Caco-2 (cell line): Measurements from ENCODE around the gene MC1R. TPM values are rescaled to one million over a fixed set of nuclear protein-coding genes. Genes with fewer than 3 reads are reported as not detected.

Experiments used
- BruUV-seq: library from RNA; stranded (reverse); fragments of 400-500 nt; replicated peaks from 2 replicates; lab custom pipeline; 2021; lab: Mats Ljungman, UMichigan
- CTCF ChIA-PET: fragments of 300-600 bp; sonication (Branson Sonifier 250); formaldehyde crosslinking; loops from one replicate; lab custom pipeline; 2022; ENCODE audit warnings: antibody characterized with exemption; lab: Charles Lee
- POLR2A ChIA-PET: fragments of 300-600 bp; sonication (Branson Sonifier 250); formaldehyde crosslinking; loops from one replicate; lab custom pipeline; 2022; ENCODE audit warnings: antibody characterized with exemption; lab: Charles Lee
- DNase-seq, 2 experiments: peaks; one replicate each; pipeline versions ENCODE4 v3.0.0 to v3.0.0-alpha.2; 2020 to 2022
- H3K27me3 ChIP-seq: replicated peaks from 2 replicates; pipeline ENCODE4 v1.6.0; 2011; ENCODE audit warnings: low read length; ENCODE audit not compliant: control insufficient read depth, insufficient read depth
- H3K36me3 ChIP-seq: 2 replicates; pipeline ENCODE4 v1.5.1; 2011; ENCODE audit warnings: low read length; ENCODE audit not compliant: control insufficient read depth, insufficient read depth
- H3K4me1 ChIP-seq: fragments of 250-450 bp; sonication (Bioruptor Pico); 2 replicates; pipeline ENCODE4 v1.5.1; 2020; ENCODE audit warnings: mild to moderate bottlenecking
- H3K4me3 ChIP-seq: 2 replicates; pipeline ENCODE4 v1.5.1; 2011; ENCODE audit warnings: low read depth, mild to moderate bottlenecking, control low read depth, low read length
- H3K9me3 ChIP-seq: fragments of 250-450 bp; sonication (Bioruptor Pico); 2 replicates; pipeline ENCODE4 v1.5.1; 2020; ENCODE audit warnings: mild to moderate bottlenecking, moderate library complexity
- H3K27ac Mint-ChIP-seq: one replicate; pipeline ENCODE4 v1.8.0; 2022; ENCODE audit warnings: mixed read lengths; ENCODE audit not compliant: unreplicated experiment
- H3K27me3 Mint-ChIP-seq: one replicate; pipeline ENCODE4 v1.8.0; 2022; ENCODE audit warnings: mixed read lengths; ENCODE audit not compliant: insufficient read depth, unreplicated experiment
- H3K36me3 Mint-ChIP-seq: one replicate; pipeline ENCODE4 v1.8.0; 2022; ENCODE audit warnings: mild to moderate bottlenecking, mixed read lengths; ENCODE audit not compliant: insufficient read depth, unreplicated experiment
- H3K4me1 Mint-ChIP-seq: one replicate; pipeline ENCODE4 v1.8.0; 2022; ENCODE audit warnings: low read depth, mixed read lengths; ENCODE audit not compliant: unreplicated experiment
- H3K4me3 Mint-ChIP-seq: one replicate; pipeline ENCODE4 v1.8.0; 2022; ENCODE audit warnings: mild to moderate bottlenecking, moderate library complexity, mixed read lengths; ENCODE audit not compliant: unreplicated experiment
- H3K9me3 Mint-ChIP-seq: one replicate; pipeline ENCODE4 v1.8.0; 2022; ENCODE audit warnings: mixed read lengths; ENCODE audit not compliant: unreplicated experiment
- intact Hi-C: fragments of 100-400 bp; cut with micrococcal nuclease; formaldehyde crosslinking; loops from one replicate; pipeline ENCODE4 v1.10.0; 2022; ENCODE audit not compliant: unreplicated experiment
- total RNA-seq: library from RNA; stranded (reverse); gene quantifications from 2 replicates; pipeline ENCODE4 v1.2.3, GENCODE V29; 2022
- TF ChIP-seq, protein P1 (sequence below), 2 experiments: fragments of 200-600 bp in 1 of 2; IDR thresholded peaks; 1 replicate in 1 of 2; 2 replicates in 1 of 2; pipeline versions ENCODE4 v1.5.1 to v1.8.0; 2011 to 2022; ENCODE audit warnings: antibody characterized with exemption in 1 of 2, control low read depth in 1 of 2, inconsistent platforms in 1 of 2, low read depth in 1 of 2, low read length in 1 of 2, mild to moderate bottlenecking in 1 of 2, moderate library complexity in 1 of 2; ENCODE audit not compliant: insufficient read depth in 1 of 2, severe bottlenecking in 1 of 2, unreplicated experiment in 1 of 2

MC1R gene
- total RNA-seq, 1 experiment from 2014 or later, result 6.5 TPM

DNA sequence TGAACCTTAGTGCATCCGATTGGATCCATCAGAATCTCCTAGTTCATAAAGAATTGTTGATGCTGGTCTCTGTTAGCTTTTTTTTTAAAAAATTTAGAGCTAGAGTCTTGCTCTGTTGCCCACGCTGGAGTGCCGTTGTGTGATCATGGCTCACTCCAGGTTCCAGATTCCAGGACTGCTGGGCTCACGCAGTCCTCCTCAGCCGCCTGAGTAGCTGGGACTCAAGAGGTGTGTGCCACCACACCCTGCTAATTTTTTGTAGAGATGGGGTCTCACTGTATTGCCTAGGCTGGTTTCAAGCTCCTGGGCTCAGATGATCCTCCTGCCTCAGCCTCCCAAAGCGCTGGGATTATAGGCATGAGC lies 37.3 kb upstream of the MC1R start:
- Histone ChIP-seq H3K27me3 (no peaks in the 10 kb centered on the region), H3K4me1 (no peaks in the 10 kb centered on the region), H3K4me3 (no peak overlapping the region), H3K36me3 (peaks cover 8% of the 10 kb centered on the region), H3K9me3 (no peaks in the 10 kb centered on the region)
- no peaks in the 10 kb centered on the region for H3K4me1 Mint-ChIP-seq
- H3K9me3 Mint-ChIP-seq, result no peaks in the 10 kb centered on the region
- intact Hi-C loops, result no loop called here
- DNase-seq, result no peak
- TF ChIP-seq, protein P1, sequence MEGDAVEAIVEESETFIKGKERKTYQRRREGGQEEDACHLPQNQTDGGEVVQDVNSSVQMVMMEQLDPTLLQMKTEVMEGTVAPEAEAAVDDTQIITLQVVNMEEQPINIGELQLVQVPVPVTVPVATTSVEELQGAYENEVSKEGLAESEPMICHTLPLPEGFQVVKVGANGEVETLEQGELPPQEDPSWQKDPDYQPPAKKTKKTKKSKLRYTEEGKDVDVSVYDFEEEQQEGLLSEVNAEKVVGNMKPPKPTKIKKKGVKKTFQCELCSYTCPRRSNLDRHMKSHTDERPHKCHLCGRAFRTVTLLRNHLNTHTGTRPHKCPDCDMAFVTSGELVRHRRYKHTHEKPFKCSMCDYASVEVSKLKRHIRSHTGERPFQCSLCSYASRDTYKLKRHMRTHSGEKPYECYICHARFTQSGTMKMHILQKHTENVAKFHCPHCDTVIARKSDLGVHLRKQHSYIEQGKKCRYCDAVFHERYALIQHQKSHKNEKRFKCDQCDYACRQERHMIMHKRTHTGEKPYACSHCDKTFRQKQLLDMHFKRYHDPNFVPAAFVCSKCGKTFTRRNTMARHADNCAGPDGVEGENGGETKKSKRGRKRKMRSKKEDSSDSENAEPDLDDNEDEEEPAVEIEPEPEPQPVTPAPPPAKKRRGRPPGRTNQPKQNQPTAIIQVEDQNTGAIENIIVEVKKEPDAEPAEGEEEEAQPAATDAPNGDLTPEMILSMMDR (IDR thresholded peaks at IDR 0.05; ENCODE audit: insufficient read depth in 1 of 2, low read depth in 1 of 2, low read length in 1 of 2, severe bottlenecking in 1 of 2, unreplicated experiment in 1 of 2), result no peak
- H3K27ac Mint-ChIP-seq, result no peak overlapping the region
- CTCF ChIA-PET, result no interaction called here
- POLR2A ChIA-PET, result no interaction called here
- BruUV-seq, result no TSS peak
- H3K27me3 Mint-ChIP-seq, result no peaks in the 10 kb centered on the region
- no peak overlapping the region for H3K4me3 Mint-ChIP-seq
- H3K36me3 Mint-ChIP-seq, result peaks cover 73% of the 10 kb centered on the region

DNA sequence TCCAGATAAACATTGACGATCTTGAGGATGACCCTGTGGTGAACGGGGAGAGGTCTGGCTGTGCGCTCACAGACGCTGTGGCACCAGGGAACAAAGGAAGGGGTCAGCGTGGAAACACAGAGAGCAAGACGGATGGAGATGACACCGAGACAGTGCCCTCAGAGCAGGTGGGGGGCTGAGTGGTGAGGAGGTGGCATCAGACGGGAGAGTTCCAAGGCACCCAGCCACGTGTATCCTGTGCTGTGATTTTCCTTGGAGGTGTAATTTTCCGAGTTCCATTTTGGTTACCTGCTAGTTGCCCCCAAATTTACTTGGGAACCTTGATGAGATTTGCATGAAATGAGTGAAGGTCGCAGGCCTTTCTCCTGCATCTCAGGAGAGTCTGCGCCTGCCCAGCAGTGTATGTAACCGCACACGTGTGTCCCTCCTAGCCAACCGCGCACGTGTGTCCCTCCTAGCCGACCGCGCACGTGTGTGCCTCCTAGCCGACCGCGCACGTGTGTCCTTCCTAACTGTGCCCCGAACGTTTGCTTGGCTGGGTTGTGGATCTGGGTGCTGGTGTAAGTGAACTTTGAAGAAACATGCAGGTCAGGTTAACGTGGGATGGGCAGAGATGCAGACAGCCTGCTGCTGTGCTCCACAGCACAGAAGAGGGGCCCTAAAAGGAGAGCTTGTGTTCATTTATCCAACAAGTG lies 35.2 kb upstream of the MC1R start:
- H3K27ac Mint-ChIP-seq, result peak overlapping the region; percentile 64
- H3K4me3 Mint-ChIP-seq, result no peak overlapping the region
- TF ChIP-seq, protein P1 (IDR thresholded peaks at IDR 0.05; ENCODE audit: insufficient read depth in 1 of 2, low read depth in 1 of 2, low read length in 1 of 2, severe bottlenecking in 1 of 2, unreplicated experiment in 1 of 2), result no peak
- no peaks in the 10 kb centered on the region for H3K27me3 ChIP-seq
- no peak overlapping the region for H3K4me3 ChIP-seq
- H3K4me1 Mint-ChIP-seq, result no peaks in the 10 kb centered on the region
- POLR2A ChIA-PET, result no interaction called here
- CTCF ChIA-PET, result no interaction called here
- DNase-seq, result no peak
- H3K27me3 Mint-ChIP-seq, result no peaks in the 10 kb centered on the region
- intact Hi-C loops, result no loop called here
- no peaks in the 10 kb centered on the region for H3K9me3 Mint-ChIP-seq
- H3K4me1 ChIP-seq, result no peaks in the 10 kb centered on the region
- H3K36me3 ChIP-seq, result peaks cover 9% of the 10 kb centered on the region
- no TSS peak for BruUV-seq
- H3K36me3 Mint-ChIP-seq, result peaks cover 81% of the 10 kb centered on the region
- no peaks in the 10 kb centered on the region for H3K9me3 ChIP-seq

DNA sequence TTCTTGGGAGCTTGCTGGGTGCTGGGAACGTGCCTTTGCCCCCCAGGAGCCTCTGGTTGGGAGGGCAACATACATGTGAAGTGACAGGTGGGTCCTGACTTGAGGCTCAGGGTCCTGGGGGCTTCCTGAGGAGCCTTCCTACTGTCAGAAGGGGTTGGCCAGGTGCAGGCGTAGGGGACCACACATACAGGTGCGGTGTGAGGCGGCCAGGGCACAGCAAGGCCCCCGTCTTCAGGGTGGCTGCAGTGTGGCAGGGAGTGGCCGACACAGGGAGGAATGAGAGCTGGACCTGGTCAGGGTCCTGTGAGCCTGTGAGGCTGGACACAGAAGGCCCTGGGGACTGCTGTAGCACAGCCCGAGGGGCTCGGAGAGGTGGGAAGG lies 34.6 kb upstream of the MC1R start:
- no TSS peak for BruUV-seq
- H3K9me3 Mint-ChIP-seq, result no peaks in the 10 kb centered on the region
- Histone ChIP-seq H3K36me3 (peaks cover 7% of the 10 kb centered on the region), H3K9me3 (no peaks in the 10 kb centered on the region), H3K4me3 (no peak overlapping the region), H3K27me3 (no peaks in the 10 kb centered on the region), H3K4me1 (no peaks in the 10 kb centered on the region)
- peaks cover 82% of the 10 kb centered on the region for H3K36me3 Mint-ChIP-seq
- DNase-seq, result no peak
- peak overlapping the region; percentile 46 for H3K27ac Mint-ChIP-seq
- H3K4me3 Mint-ChIP-seq, result no peak overlapping the region
- H3K27me3 Mint-ChIP-seq, result no peaks in the 10 kb centered on the region
- H3K4me1 Mint-ChIP-seq, result no peaks in the 10 kb centered on the region
- ChIA-PET POLR2A (no interaction called here), CTCF (no interaction called here)
- TF ChIP-seq, protein P1 (IDR thresholded peaks at IDR 0.05; ENCODE audit: insufficient read depth in 1 of 2, low read depth in 1 of 2, low read length in 1 of 2, severe bottlenecking in 1 of 2, unreplicated experiment in 1 of 2), result no peak
- intact Hi-C loops, result no loop called here
